A673 (cell line): ENCODE measurements around the gene CRACR2A. TPM values are rescaled to one million over a fixed set of nuclear protein-coding genes. Genes with fewer than 3 reads are reported as not detected.

Experiments used
- BruUV-seq: library from RNA; stranded (reverse); fragments of 400-500 nt; replicated peaks from 2 replicates; lab custom pipeline; 2021; lab: Mats Ljungman, UMichigan
- CTCF ChIA-PET: fragments of 300-600 bp; sonication (Branson Sonifier 250); formaldehyde crosslinking; loops from one replicate; lab custom pipeline; 2022; ENCODE audit warnings: antibody characterized with exemption; lab: Charles Lee
- POLR2A ChIA-PET: fragments of 300-600 bp; sonication (Branson Sonifier 250); formaldehyde crosslinking; loops from one replicate; lab custom pipeline; 2022; ENCODE audit warnings: antibody characterized with exemption; ENCODE audit not compliant: low non-redundant PET; lab: Charles Lee
- DNase-seq: peaks from one replicate; pipeline ENCODE4 v3.0.0-alpha.2; 2015; ENCODE audit warnings: low spot score
- H3K27ac ChIP-seq: fragments of 200-600 bp; sonication (generic); 2 replicates; pipeline ENCODE4 v1.5.1; 2016; ENCODE audit warnings: mixed run types, low read depth, mild to moderate bottlenecking, mixed read lengths, antibody characterized with exemption, low read length; ENCODE audit not compliant: poor library complexity, severe bottlenecking
- H3K27me3 ChIP-seq: fragments of 200-600 bp; sonication (generic); replicated peaks from 2 replicates; pipeline ENCODE4 v1.6.1; 2017; ENCODE audit warnings: mixed run types, low read depth, mild to moderate bottlenecking, mixed read lengths, antibody characterized with exemption, low read length; ENCODE audit not compliant: insufficient read depth, poor library complexity
- H3K36me3 ChIP-seq: fragments of 200-600 bp; sonication (generic); 2 replicates; pipeline ENCODE4 v1.6.1; 2016; ENCODE audit warnings: mixed run types, mild to moderate bottlenecking, mixed read lengths, antibody characterized with exemption, low read length; ENCODE audit not compliant: insufficient read depth, poor library complexity, severe bottlenecking
- H3K4me1 ChIP-seq: fragments of 200-600 bp; sonication (generic); 2 replicates; pipeline ENCODE4 v1.6.1; 2017; ENCODE audit warnings: mixed run types, mild to moderate bottlenecking, mixed read lengths, antibody characterized with exemption, low read length; ENCODE audit not compliant: insufficient read depth, poor library complexity, severe bottlenecking
- H3K4me3 ChIP-seq: fragments of 200-600 bp; sonication (generic); 2 replicates; pipeline ENCODE4 v1.5.1; 2016; ENCODE audit warnings: low read depth, mixed run types, mild to moderate bottlenecking, mixed read lengths, low read length; ENCODE audit not compliant: poor library complexity, severe bottlenecking
- H3K9me3 ChIP-seq: fragments of 200-600 bp; sonication (generic); 2 replicates; pipeline ENCODE4 v1.6.1; 2016; ENCODE audit warnings: mixed run types, low read depth, mild to moderate bottlenecking, mixed read lengths, antibody characterized with exemption, low read length; ENCODE audit not compliant: poor library complexity, severe bottlenecking
- CTCF ChIP-seq: fragments of 300-800, 200-600 bp; sonication (generic); conservative IDR thresholded peaks from 2 replicates; pipeline ENCODE4 v1.5.1; 2017; ENCODE audit warnings: low read depth, mild to moderate bottlenecking, antibody characterized with exemption, low read length, moderate library complexity, mixed read lengths
- EZH2 ChIP-seq: fragments of 200-600 bp; sonication (generic); IDR thresholded peaks from 2 replicates; pipeline ENCODE4 v1.6.1; 2017; ENCODE audit warnings: borderline replicate concordance, low read depth, mild to moderate bottlenecking, mixed read lengths, antibody characterized with exemption, low read length; ENCODE audit not compliant: poor library complexity, severe bottlenecking
- intact Hi-C: fragments of 100-400 bp; cut with micrococcal nuclease; formaldehyde crosslinking; loops from one replicate; pipeline ENCODE4 v1.10.0; 2022; ENCODE audit not compliant: unreplicated experiment
- total RNA-seq: library from RNA; stranded (reverse); gene quantifications from 2 replicates; pipeline ENCODE4 v1.2.3, GENCODE V29; 2021

CRACR2A gene
- total RNA-seq, 1 experiment from 2014 or later: 0.13 TPM

DNA sequence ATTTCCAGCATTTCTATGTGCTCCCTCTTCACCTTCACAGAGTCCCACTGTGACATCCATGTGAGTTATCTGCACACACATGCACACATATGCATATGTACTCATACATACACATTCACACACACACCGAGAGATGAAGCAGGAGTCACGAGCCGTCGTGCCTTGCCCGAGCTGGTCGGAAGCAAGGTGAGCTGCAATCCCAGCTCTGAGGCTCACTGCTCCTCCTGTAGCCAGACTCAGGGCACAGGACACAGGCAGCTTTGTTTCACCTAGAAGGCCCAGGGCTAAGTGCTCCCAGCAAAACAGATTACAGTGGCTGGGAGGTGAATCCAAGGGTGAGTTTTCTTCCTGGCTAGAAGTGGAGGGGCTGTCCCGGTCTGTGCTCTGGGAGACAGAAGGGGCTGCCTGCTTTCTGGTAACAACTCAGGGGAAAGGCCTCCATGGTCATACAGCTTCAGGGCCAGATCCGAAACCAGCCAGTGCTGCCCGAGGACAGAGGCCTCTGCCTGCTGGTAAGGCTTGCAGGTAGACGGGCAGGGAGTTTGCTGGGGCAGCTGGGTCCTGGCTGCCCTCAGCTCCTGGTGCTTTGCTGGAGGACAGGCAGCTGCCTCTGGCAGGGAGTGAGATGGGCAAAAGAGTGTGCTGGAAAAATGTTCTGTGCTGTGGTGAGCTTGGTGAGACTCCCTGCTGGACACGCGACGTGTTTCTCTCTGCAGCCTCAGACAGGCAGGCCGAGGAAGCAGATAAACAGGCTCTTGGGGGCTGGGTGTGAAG is 123.7 kb downstream of the CRACR2A start:
- no TSS peak for BruUV-seq
- intact Hi-C loops: no loop called here
- H3K4me1 ChIP-seq: no peaks in the 10 kb centered on the region
- TF ChIP-seq EZH2: no peak
- TF ChIP-seq CTCF: no peak
- H3K27me3 ChIP-seq: peaks cover 15% of the 10 kb centered on the region
- ChIA-PET CTCF (no interaction called here), POLR2A (no interaction called here)
- no peaks in the 10 kb centered on the region for H3K9me3 ChIP-seq
- no peak for DNase-seq
- H3K4me3 ChIP-seq: no peak overlapping the region
- H3K36me3 ChIP-seq: no peaks in the 10 kb centered on the region
- no peak overlapping the region for H3K27ac ChIP-seq

- Histone ChIP-seq H3K36me3 (no peaks in the 10 kb centered on the region), H3K27ac (no peak overlapping the region), H3K9me3 (no peaks in the 10 kb centered on the region), H3K27me3 (peaks cover 14% of the 10 kb centered on the region), H3K4me1 (no peaks in the 10 kb centered on the region), H3K4me3 (no peak overlapping the region)
- TF ChIP-seq CTCF (no peak), EZH2 (no peak)
- BruUV-seq: no TSS peak
- intact Hi-C loops: no loop called here
- CTCF ChIA-PET: no interaction called here
- POLR2A ChIA-PET: no interaction called here
- DNase-seq: no peak
Measured at GRCh38 chr12:3628629-3629028, 124.3 kb downstream of the CRACR2A start.

DNA sequence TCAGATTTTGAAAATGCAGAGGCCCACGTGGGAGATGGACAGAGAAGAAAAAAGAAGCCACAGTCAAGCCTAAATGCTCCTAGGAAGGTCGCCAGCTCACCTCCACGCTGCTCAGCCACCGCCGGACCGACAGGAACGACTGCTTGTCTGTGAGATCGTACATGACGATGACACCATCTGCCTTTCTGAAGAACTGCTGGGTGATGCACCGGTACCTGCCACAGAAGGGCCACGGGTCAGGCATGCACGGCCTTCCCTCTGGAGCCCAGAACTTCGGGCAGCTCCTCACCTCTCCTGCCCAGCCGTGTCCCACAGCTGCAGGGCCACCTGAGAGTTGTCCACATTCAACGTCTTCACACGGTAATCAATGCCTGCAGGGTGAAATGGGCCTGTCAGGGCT is 125.6 kb downstream of the CRACR2A start:
- no peak for DNase-seq
- Histone ChIP-seq H3K27ac (no peak overlapping the region), H3K4me3 (no peak overlapping the region), H3K9me3 (no peaks in the 10 kb centered on the region), H3K27me3 (peaks cover 14% of the 10 kb centered on the region), H3K4me1 (no peaks in the 10 kb centered on the region), H3K36me3 (no peaks in the 10 kb centered on the region)
- ChIA-PET POLR2A (no interaction called here), CTCF (no interaction called here)
- BruUV-seq: no TSS peak
- intact Hi-C loops: no loop called here
- TF ChIP-seq EZH2 (no peak), CTCF (no peak)
